ENCODE measurements around the gene RASA3. TPM values are rescaled to one million over a fixed set of nuclear protein-coding genes. Genes with fewer than 3 reads are reported as not detected.
A peak's percentile ranks its signal among the peaks of the same experiment; 100 is the strongest.
"Not testable (repeated sequence)": the region's sequence is repeated elsewhere in the genome, so short reads cannot be mapped to it uniquely, and the experiment has no call there.

RASA3 gene
- total RNA-seq, 1 donor from 2014 or later = 2.9 TPM

GRCh38 chr13:114020750-114021463, 111.5 kb downstream of the RASA3 start:
- Mint-ChIP-seq H3K27me3 (ENCODE audit: insufficient read depth, low read depth) (peaks cover 7% of the 10 kb centered on the region), H3K4me3 (no peak overlapping the region), H3K9me3 (no peaks in the 10 kb centered on the region), H3K27ac (peak overlapping the region; percentile 69), H3K4me1 (peaks cover 16% of the 10 kb centered on the region), H3K36me3 (peaks cover 10% of the 10 kb centered on the region)
- H3K9me3 ChIP-seq (ENCODE audit: low read depth) = no peaks in the 10 kb centered on the region
- H3K27ac ChIP-seq = no peak overlapping the region
- no peaks in the 10 kb centered on the region for H3K36me3 ChIP-seq
- no peak for DNase-seq (ENCODE audit: low spot score)
- no peaks in the 10 kb centered on the region for H3F3A ChIP-seq (ENCODE audit: low read depth)
- H3K4me1 ChIP-seq = peaks cover 8% of the 10 kb centered on the region
- H3K79me2 ChIP-seq (ENCODE audit: low read depth) = no peaks in the 10 kb centered on the region
- H3K9ac ChIP-seq = no peak overlapping the region
- no peaks in the 10 kb centered on the region for H3K27me3 ChIP-seq
- no peak overlapping the region for H3K4me2 ChIP-seq
- TF ChIP-seq EZH2 (IDR thresholded peaks at IDR 0.05) = no peak
- TF ChIP-seq EZH2phosphoT487 (IDR thresholded peaks at IDR 0.05) = no peak
- TF ChIP-seq CTCF (IDR thresholded peaks at IDR 0.05) = no peak
- no peak overlapping the region for H2AFZ ChIP-seq (replicated peaks)
- no peak overlapping the region for H3K4me3 ChIP-seq
- no peaks in the 10 kb centered on the region for H4K20me1 ChIP-seq (ENCODE audit: low read depth)

- H2AFZ ChIP-seq (replicated peaks); H3K27me3 Mint-ChIP-seq (ENCODE audit: insufficient read depth, low read depth); H3K36me3 ChIP-seq; H3K79me2 ChIP-seq (ENCODE audit: low read depth); H3K4me1 ChIP-seq; H3K27ac ChIP-seq; H3K9me3 ChIP-seq (ENCODE audit: low read depth); H3K4me3 Mint-ChIP-seq; H3F3A ChIP-seq (ENCODE audit: low read depth); H3K4me3 ChIP-seq; H3K27me3 ChIP-seq; H3K9me3 Mint-ChIP-seq; DNase-seq (ENCODE audit: low spot score); H3K9ac ChIP-seq; H3K4me2 ChIP-seq; H4K20me1 ChIP-seq (ENCODE audit: low read depth): not testable (repeated sequence)
- Mint-ChIP-seq H3K36me3 (peaks cover 10% of the 10 kb centered on the region), H3K4me1 (peaks cover 12% of the 10 kb centered on the region), H3K27ac (peak overlapping the region; percentile 69)
Observed at GRCh38 chr13:114020134-114020533, 112.3 kb downstream of the RASA3 start.

- Histone ChIP-seq H3K4me3 (no peak overlapping the region), H3K79me2 (ENCODE audit: low read depth) (no peaks in the 10 kb centered on the region), H4K20me1 (ENCODE audit: low read depth) (no peaks in the 10 kb centered on the region), H3K4me2 (no peak overlapping the region), H3K9me3 (ENCODE audit: low read depth) (no peaks in the 10 kb centered on the region), H2AFZ (replicated peaks) (no peak overlapping the region), H3K27me3 (no peaks in the 10 kb centered on the region), H3F3A (ENCODE audit: low read depth) (no peaks in the 10 kb centered on the region), H3K27ac (no peak overlapping the region), H3K9ac (no peak overlapping the region), H3K36me3 (no peaks in the 10 kb centered on the region), H3K4me1 (no peaks in the 10 kb centered on the region)
- Mint-ChIP-seq H3K4me1 (peaks cover 10% of the 10 kb centered on the region), H3K9me3 (no peaks in the 10 kb centered on the region), H3K4me3 (no peak overlapping the region), H3K27me3 (ENCODE audit: insufficient read depth, low read depth) (peaks cover 7% of the 10 kb centered on the region), H3K36me3 (peaks cover 10% of the 10 kb centered on the region), H3K27ac (no peak overlapping the region)
- DNase-seq (ENCODE audit: low spot score) = peak; percentile 17
- TF ChIP-seq CTCF (IDR thresholded peaks at IDR 0.05) (no peak), EZH2 (IDR thresholded peaks at IDR 0.05) (no peak), EZH2phosphoT487 (IDR thresholded peaks at IDR 0.05) (no peak)
Observed at GRCh38 chr13:114019367-114019766, 113.1 kb downstream of the RASA3 start.

GRCh38 chr13:114018461-114019055, 113.9 kb downstream of the RASA3 start:
- H4K20me1 ChIP-seq (ENCODE audit: low read depth) = no peaks in the 10 kb centered on the region
- H3K36me3 Mint-ChIP-seq = peaks cover 7% of the 10 kb centered on the region
- no peak for TF ChIP-seq EZH2phosphoT487 (IDR thresholded peaks at IDR 0.05)
- TF ChIP-seq CTCF (IDR thresholded peaks at IDR 0.05) = no peak
- no peak for TF ChIP-seq EZH2 (IDR thresholded peaks at IDR 0.05)
- no peak overlapping the region for H2AFZ ChIP-seq (replicated peaks)
- H3K27ac ChIP-seq = no peak overlapping the region
- no peak overlapping the region for H3K4me2 ChIP-seq
- no peaks in the 10 kb centered on the region for H3K79me2 ChIP-seq (ENCODE audit: low read depth)
- H3K36me3 ChIP-seq = no peaks in the 10 kb centered on the region
- no peaks in the 10 kb centered on the region for H3K9me3 ChIP-seq (ENCODE audit: low read depth)
- no peak overlapping the region for H3K27ac Mint-ChIP-seq
- H3K27me3 Mint-ChIP-seq (ENCODE audit: insufficient read depth, low read depth) = peaks cover 7% of the 10 kb centered on the region
- H3K4me1 Mint-ChIP-seq = peaks cover 7% of the 10 kb centered on the region
- no peaks in the 10 kb centered on the region for H3F3A ChIP-seq (ENCODE audit: low read depth)
- H3K27me3 ChIP-seq = no peaks in the 10 kb centered on the region
- DNase-seq (ENCODE audit: low spot score) = no peak
- H3K9me3 Mint-ChIP-seq = no peaks in the 10 kb centered on the region
- H3K4me3 ChIP-seq = no peak overlapping the region
- no peaks in the 10 kb centered on the region for H3K4me1 ChIP-seq
- H3K9ac ChIP-seq = no peak overlapping the region
- H3K4me3 Mint-ChIP-seq = no peak overlapping the region

All from neural progenitor cell (in vitro differentiated cells).